Measurements from ENCODE around the gene E2F4. TPM values are rescaled to one million over a fixed set of nuclear protein-coding genes. Genes with fewer than 3 reads are reported as not detected.

The E2F4 gene
- total and polyA plus RNA-seq, 2 donors (not counting 1 experiment from before 2014, with no cell fraction given), result 106 to 188 TPM

DNA sequence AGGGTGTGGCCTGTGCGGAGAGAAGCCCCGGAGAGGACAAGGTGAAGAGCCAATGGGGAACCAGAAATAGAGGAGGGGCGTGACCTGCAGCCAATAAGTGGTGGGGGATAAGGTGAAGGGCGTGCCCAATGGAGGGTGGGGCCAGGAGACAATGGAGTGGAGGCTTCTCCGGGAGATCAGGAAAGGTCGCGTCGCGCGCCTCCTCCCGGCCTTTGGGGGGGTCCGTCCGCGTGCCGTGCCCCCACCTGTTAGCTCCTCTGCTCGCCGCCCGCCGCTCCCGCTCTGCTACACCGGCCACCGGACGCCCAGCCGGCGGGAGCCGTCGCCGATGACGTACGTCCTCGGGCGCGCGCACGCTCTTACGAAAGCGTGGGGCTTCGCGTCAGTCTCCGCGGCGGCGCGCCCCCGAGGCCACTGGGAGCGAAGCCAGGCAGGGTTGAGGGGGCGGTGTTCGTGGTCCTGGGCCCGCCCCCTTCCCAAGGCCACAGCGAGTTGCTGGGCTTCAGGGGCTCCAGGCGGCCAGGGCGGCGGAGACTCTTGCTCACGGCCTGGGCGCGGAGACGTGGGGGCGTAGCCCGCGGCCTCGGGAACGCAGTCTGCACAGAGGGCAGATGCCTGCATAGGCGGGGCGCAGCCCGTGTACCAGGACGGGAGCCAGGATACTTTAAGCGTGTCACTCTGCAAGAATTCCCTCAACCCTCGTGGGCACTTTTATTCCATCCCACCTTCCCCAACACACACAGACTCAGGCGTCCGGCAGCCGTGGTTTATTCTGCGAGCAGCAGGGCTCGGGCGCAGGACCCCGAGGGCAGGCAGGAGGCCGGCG is 8.1 kb upstream of the E2F4 start, which contains the start of gene MATCAP1:
MATCAP1 (minus strand) TSS at position 337 of the 826 bp plus-strand sequence. CDS start 3,353 bp downstream, outside the sequence.
- no peaks in the 10 kb centered on the region for H3K9me3 Mint-ChIP-seq (ENCODE audit: insufficient read depth)
- H3K27me3 Mint-ChIP-seq, result peaks cover 13% of the 10 kb centered on the region
- no peaks in the 10 kb centered on the region for H3K36me3 ChIP-seq (replicated peaks in 1 of 2; ENCODE audit: control extremely low read depth in 1 of 2, control insufficient read depth in 1 of 2, extremely low read depth in 1 of 2, insufficient read depth in 2 of 2, low read length in 1 of 2)
- intact Hi-C loops (cut with micrococcal nuclease), result loop anchor here (1.0 to 2.0 kb wide), 7 partner anchors 8 to 237 kb away; partner anchors contain the start of genes CBFB, E2F4, FBXL8 and FHOD1
- no peaks in the 10 kb centered on the region for H3K79me2 ChIP-seq (ENCODE audit: control insufficient read depth, insufficient read depth, low read length)
- peaks cover 13% of the 10 kb centered on the region for H3K4me1 Mint-ChIP-seq
- H2AFZ ChIP-seq (ENCODE audit: insufficient read depth, low read depth, low read length, poor library complexity, severe bottlenecking), result peak within 1 kb of the TSS; percentile 88
- peak within 1 kb of the TSS; percentile 66 to 95 (median 76) for H3K4me3 ChIP-seq (ENCODE audit: control extremely low read depth in 1 of 5, extremely low read depth in 1 of 5, insufficient read depth in 1 of 5, low read depth in 2 of 5, low read length in 4 of 5)
- POLR2A ChIA-PET, result interaction anchor here (0.6 to 1.1 kb wide), 2 partner anchors 23 to 60 kb away, joined by 3 to 4 read pairs; no protein-coding TSS in a partner anchor
- H3K9me3 ChIP-seq (ENCODE audit: control extremely low read depth in 1 of 3, control insufficient read depth in 2 of 3, insufficient read depth in 1 of 3, low read length in 2 of 3), result peaks cover 0 to 3% (median 0%) of the 10 kb centered on the region in 3 donors
- TF ChIP-seq EZH2 (IDR thresholded peaks at IDR 0.05; ENCODE audit: borderline replicate concordance, insufficient read depth, low read depth, low read length, poor library complexity, severe bottlenecking), result no peak
- no peak for TF ChIP-seq CTCF (IDR thresholded peaks at IDR 0.05)
- peak; percentile 98 for DNase-seq
- under 1% methylated on average over 77 of the region's 77 CpGs for WGBS (ENCODE audit: insufficient coverage)
- CTCF ChIA-PET, result interaction anchor here (1.1 to 2.5 kb wide), 10 partner anchors 11 to 231 kb away, joined by 3 to 27 read pairs (median 7); partner anchors contain the start of genes FBXL8 and TRADD
- H3K27ac ChIP-seq (ENCODE audit: low read length in 2 of 2), result peak within 1 kb of the TSS; percentile 76 to 96
- ATAC-seq (ENCODE audit: low read depth), result peak; percentile 96
- H3K27me3 ChIP-seq (replicated peaks in 1 of 4; ENCODE audit: control extremely low read depth in 1 of 4, control insufficient read depth in 3 of 4, insufficient read depth in 4 of 4, low read length in 3 of 4), result peaks cover 0 to 39% (median 8%) of the 10 kb centered on the region in 4 experiments
- H3K9ac ChIP-seq (ENCODE audit: low read length), result peak within 1 kb of the TSS; percentile 86
- H3K4me3 Mint-ChIP-seq, result peak within 1 kb of the TSS; percentile 93
- no peaks in the 10 kb centered on the region for H4K20me1 ChIP-seq (ENCODE audit: control insufficient read depth, insufficient read depth, low read length, poor library complexity, severe bottlenecking)
- peak within 1 kb of the TSS; percentile 50 for H3K27ac Mint-ChIP-seq
- H3K4me2 ChIP-seq (replicated peaks; ENCODE audit: low read depth, low read length, poor library complexity, severe bottlenecking), result peak within 1 kb of the TSS; percentile 99
- H3K4me1 ChIP-seq (ENCODE audit: control insufficient read depth in 2 of 2, insufficient read depth in 2 of 2, low read length in 2 of 2), result peaks cover 20 to 22% of the 10 kb centered on the region in 2 donors
